Transverse colon (tissue), 4 donors: ENCODE data around the gene TTF2. TPM values are rescaled to one million over a fixed set of nuclear protein-coding genes. Genes with fewer than 3 reads are reported as not detected.

ENCODE experiments used
- DNase-seq: peaks from one replicate; pipeline ENCODE4 v3.0.0-alpha.2; 2019
- H3K27ac ChIP-seq, 4 donors: fragments of 200-600 bp; sonication (generic); 2 replicates each; pipeline ENCODE4 v1.5.1; 2016 to 2018; ENCODE audit warnings: inconsistent platforms in 4 of 4
- H3K27me3 ChIP-seq: fragments of 200-600 bp; sonication (generic); 2 replicates; pipeline ENCODE4 v1.5.1; 2017; ENCODE audit warnings: inconsistent platforms
- H3K36me3 ChIP-seq, 4 donors: fragments of 200-600 bp; sonication (generic); 2 replicates each; pipeline ENCODE4 v1.5.1; 2017 to 2019; ENCODE audit warnings: inconsistent platforms in 4 of 4
- H3K4me1 ChIP-seq, 4 donors: fragments of 200-600 bp; sonication (generic); 2 replicates each; pipeline ENCODE4 v1.5.1; 2017 to 2020; ENCODE audit warnings: inconsistent platforms in 4 of 4
- H3K4me3 ChIP-seq, 4 donors: fragments of 200-600 bp; sonication (generic); 1 replicate in 1 of 4; 2 replicates in 3 of 4; pipeline versions ENCODE4 v1.5.1 to v1.6.1; 2017 to 2019; ENCODE audit warnings: inconsistent platforms in 4 of 4
- H3K9me3 ChIP-seq, 2 donors: fragments of 200-600 bp; sonication (generic); 2 replicates each; pipeline ENCODE4 v1.5.1; 2017 to 2019; ENCODE audit warnings: inconsistent platforms in 2 of 2
- EP300 ChIP-seq: sonication (generic); formaldehyde crosslinking; IDR thresholded peaks from one replicate; pipeline ENCODE4 v1.6.1; 2017; ENCODE audit warnings: antibody characterized with exemption, low read depth
- POLR2A ChIP-seq: fragments of 450-650 bp; IDR thresholded peaks from one replicate; pipeline ENCODE4 v1.6.1; 2016; ENCODE audit warnings: antibody characterized with exemption, mild to moderate bottlenecking, moderate library complexity
- POLR2AphosphoS5 ChIP-seq, 3 donors: sonication (generic); formaldehyde crosslinking; IDR thresholded peaks; one replicate each; pipeline ENCODE4 v1.6.1; 2016; ENCODE audit warnings: antibody characterized with exemption in 3 of 3
- WGBS, 2 donors: methylation state at CpG; one replicate each; pipeline ENCODE4 v1.1.5; 2018; ENCODE audit warnings: low coverage in 1 of 2; 5-methylcytosine and 5-hydroxymethylcytosine counted together
- in situ Hi-C, 4 donors: fragments of 200-750 bp; cut with MboI; loops; one replicate each; pipeline versions ENCODE4 v1.15.0 to v1.15.1; 2017; ENCODE audit warnings: low sequenced_read_pairs in 3 of 4, low pct_ligation_motif_present in 1 of 4, low pct_unique_long_range_greater_than_20kb in 1 of 4
- intact Hi-C: fragments of 100-400 bp; cut with DNase I; formaldehyde crosslinking; loops from one replicate; pipeline ENCODE4 v1.15.1; 2023; ENCODE audit warnings: low total_unique reads
- total RNA-seq, 4 donors: library from RNA; depleted of rRNA; stranded (reverse); fragments of >200 nt; gene quantifications; one replicate each; pipeline ENCODE4 v1.1.0, GENCODE V29; 2016
- TF ChIP-seq, protein P1 (sequence below), 5 experiments: fragments of 200-600 bp in 3 of 5; fragments of 450-650 bp in 2 of 5; sonication (generic) in 3 of 5; IDR thresholded peaks; 1 replicate in 2 of 5; 2 replicates in 3 of 5; pipeline ENCODE4 v1.5.1; 2016 to 2017; ENCODE audit warnings: antibody characterized with exemption in 5 of 5, inconsistent platforms in 3 of 5, mild to moderate bottlenecking in 2 of 5, moderate library complexity in 1 of 5

Gene TTF2
- total RNA-seq, 4 donors from 2014 or later: 9.6 to 25.9 (median 16.6) TPM

DNA sequence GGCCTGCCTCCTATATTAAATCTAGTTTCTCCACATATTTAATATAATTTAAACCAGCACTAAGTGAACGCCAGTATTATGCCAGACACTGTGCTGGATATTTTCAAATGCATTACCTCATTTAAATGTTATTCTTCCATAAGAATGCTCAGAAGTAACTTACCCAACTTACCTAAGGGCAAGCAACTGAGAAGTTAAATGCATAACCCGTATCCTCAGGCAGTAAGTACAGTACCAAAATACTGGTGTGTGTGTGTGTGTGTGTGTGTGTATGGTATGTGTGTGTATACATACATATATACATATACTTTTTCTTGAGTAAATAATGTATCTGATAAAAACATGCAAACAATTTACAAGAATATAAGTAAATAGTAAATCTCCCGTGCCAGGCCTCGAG lies 70.4 kb downstream of the TTF2 start:
- Histone ChIP-seq H3K9me3 (no peaks in the 10 kb centered on the region), H3K4me3 (no peak overlapping the region), H3K27ac (no peak overlapping the region), H3K27me3 (peaks cover under 1% of the 10 kb centered on the region), H3K36me3 (no peaks in the 10 kb centered on the region), H3K4me1 (peaks cover 0 to 3% (median 0%) of the 10 kb centered on the region in 4 donors)
- intact Hi-C loops (no loop called here), in situ Hi-C loops (no loop called here)
- DNase-seq: no peak
- WGBS, 2 donors: 88 to 92% methylated on average over 4 of the region's 4 CpGs
- TF ChIP-seq POLR2AphosphoS5 (IDR thresholded peaks at IDR 0.05): no peak
- TF ChIP-seq POLR2A: no peak
- TF ChIP-seq, protein P1, sequence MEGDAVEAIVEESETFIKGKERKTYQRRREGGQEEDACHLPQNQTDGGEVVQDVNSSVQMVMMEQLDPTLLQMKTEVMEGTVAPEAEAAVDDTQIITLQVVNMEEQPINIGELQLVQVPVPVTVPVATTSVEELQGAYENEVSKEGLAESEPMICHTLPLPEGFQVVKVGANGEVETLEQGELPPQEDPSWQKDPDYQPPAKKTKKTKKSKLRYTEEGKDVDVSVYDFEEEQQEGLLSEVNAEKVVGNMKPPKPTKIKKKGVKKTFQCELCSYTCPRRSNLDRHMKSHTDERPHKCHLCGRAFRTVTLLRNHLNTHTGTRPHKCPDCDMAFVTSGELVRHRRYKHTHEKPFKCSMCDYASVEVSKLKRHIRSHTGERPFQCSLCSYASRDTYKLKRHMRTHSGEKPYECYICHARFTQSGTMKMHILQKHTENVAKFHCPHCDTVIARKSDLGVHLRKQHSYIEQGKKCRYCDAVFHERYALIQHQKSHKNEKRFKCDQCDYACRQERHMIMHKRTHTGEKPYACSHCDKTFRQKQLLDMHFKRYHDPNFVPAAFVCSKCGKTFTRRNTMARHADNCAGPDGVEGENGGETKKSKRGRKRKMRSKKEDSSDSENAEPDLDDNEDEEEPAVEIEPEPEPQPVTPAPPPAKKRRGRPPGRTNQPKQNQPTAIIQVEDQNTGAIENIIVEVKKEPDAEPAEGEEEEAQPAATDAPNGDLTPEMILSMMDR (IDR thresholded peaks at IDR 0.05): no peak
- no peak for TF ChIP-seq EP300

DNA sequence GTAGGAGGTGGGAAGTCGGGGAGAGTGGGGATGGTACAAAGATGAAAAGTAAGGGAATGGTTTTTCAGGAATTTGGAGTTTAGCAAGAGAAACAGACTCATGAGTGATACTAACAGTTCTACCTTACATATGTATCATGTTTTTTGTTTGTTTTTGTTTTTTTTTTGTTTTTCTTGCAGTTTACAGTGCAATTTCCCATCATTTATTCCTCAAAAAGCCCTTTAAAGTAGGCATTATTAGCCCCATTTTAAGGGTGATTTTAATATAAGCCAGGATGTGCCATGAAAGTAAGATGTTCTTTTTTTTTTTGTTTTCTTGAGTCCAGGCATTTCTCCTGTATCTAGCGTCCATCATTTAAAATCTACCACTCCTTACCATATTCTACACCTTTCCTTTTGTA lies 75.2 kb downstream of the TTF2 start:
- Histone ChIP-seq H3K9me3 (no peaks in the 10 kb centered on the region), H3K27ac (no peak overlapping the region), H3K27me3 (no peaks in the 10 kb centered on the region), H3K4me1 (no peaks in the 10 kb centered on the region), H3K36me3 (no peaks in the 10 kb centered on the region), H3K4me3 (no peak overlapping the region)
- TF ChIP-seq POLR2AphosphoS5 (IDR thresholded peaks at IDR 0.05) (no peak), POLR2A (no peak), EP300 (no peak)
- TF ChIP-seq, protein P1 (IDR thresholded peaks at IDR 0.05): no peak
- no peak for DNase-seq
- intact Hi-C loops: no loop called here
- in situ Hi-C loops: no loop called here
- WGBS, 2 donors: 79 to 85% methylated on average over 2 of the region's 2 CpGs

DNA sequence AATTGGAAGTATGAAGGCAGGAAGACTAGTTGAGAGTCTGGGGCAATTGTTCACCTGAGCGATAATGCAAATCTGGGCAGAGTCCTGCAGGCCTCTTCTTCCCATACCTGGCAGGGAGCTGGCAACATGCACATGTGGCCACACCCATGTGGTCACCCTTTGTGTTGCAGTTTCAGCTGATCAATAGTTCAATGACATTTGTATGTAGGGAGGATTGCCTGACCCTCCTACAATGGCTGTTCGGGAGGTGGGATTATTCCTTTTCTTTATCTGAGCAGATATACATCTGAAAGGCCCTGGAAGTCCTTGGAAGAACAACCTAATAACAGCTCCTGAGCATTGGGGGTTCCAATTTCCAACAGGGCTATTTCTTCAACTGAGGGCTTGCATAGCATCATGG lies 76.6 kb downstream of the TTF2 start:
- no peaks in the 10 kb centered on the region for H3K36me3 ChIP-seq
- TF ChIP-seq, protein P1 (IDR thresholded peaks at IDR 0.05): no peak
- TF ChIP-seq POLR2A: no peak
- no peak for TF ChIP-seq EP300
- TF ChIP-seq POLR2AphosphoS5 (IDR thresholded peaks at IDR 0.05): no peak
- H3K27me3 ChIP-seq: no peaks in the 10 kb centered on the region
- DNase-seq: no peak
- in situ Hi-C loops: no loop called here
- no peaks in the 10 kb centered on the region for H3K9me3 ChIP-seq
- H3K27ac ChIP-seq: no peak overlapping the region
- intact Hi-C loops: no loop called here
- no peak overlapping the region for H3K4me3 ChIP-seq
- no peaks in the 10 kb centered on the region for H3K4me1 ChIP-seq
- 64 to 100% methylated on average over 1 to 2 of the region's 2 CpGs for WGBS, 2 donors

DNA sequence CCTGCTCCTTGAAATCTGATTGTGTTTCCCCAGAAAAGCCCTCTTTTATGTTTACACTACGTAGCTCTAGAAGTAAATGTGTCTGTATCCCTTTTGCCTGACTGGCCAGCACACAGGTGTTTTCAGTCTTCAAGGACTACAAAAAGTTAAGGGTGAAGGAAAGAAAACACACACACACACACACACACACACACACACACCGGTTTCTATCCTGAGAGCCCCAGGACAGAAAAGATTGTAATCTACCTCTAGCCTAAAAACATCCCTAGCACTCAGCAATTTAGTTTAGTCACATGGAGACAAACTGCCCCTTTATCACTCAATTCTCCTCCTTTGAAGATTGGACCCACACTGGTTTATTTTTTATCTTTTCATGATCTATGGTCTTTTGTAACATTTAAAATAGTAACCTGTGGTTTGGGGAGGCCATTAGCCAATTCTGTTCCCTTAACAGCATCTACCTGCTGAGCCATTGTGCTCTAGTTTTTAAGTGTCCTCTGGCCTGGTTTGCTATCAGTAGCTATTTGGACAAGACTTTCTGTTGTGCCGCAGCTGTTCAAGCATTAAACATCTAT lies 77.2 kb downstream of the TTF2 start:
- TF ChIP-seq EP300: no peak
- no peak for TF ChIP-seq POLR2A
- TF ChIP-seq, protein P1 (IDR thresholded peaks at IDR 0.05): no peak
- TF ChIP-seq POLR2AphosphoS5 (IDR thresholded peaks at IDR 0.05): no peak
- Histone ChIP-seq H3K27ac (no peak overlapping the region), H3K4me1 (no peaks in the 10 kb centered on the region), H3K27me3 (no peaks in the 10 kb centered on the region), H3K4me3 (no peak overlapping the region), H3K9me3 (no peaks in the 10 kb centered on the region), H3K36me3 (no peaks in the 10 kb centered on the region)
- intact Hi-C loops: no loop called here
- no peak for DNase-seq
- WGBS, 2 donors: 87 to 100% methylated on average over 1 to 3 of the region's 3 CpGs
- in situ Hi-C loops: no loop called here
